ENCODE measurements around the gene FBXL16.

FBXL16 gene

DNA sequence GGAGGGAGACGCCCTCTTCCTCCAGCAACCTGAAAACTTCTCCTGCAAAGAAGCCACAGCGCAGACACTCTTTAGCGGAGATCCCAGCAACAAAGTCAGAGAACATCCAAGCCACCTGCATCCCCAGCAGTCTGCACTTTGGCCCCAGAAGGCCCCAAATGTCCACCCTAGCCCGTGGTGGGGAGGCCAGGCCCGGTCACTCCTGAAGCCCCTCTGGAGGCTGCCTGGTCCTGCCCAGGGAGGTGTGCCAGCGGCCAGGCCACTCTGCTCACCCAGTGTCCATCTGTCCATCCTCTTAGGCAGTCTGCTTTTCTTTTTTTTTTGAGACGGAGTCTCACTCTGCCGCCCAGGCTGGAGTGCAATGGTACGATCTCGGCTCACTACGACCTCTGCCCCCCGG lies 26.7 kb upstream of the FBXL16 start:
- no peak for DNase-seq (ENCODE audit: extremely low spot score)
- no peak for TF ChIP-seq CTCF (IDR thresholded peaks at IDR 0.05; ENCODE audit: control extremely low read depth, extremely low read depth, low read depth, missing control alignments)
- ChIA-PET POLR2A (no interaction called here), CTCF (interaction anchor here (0.8 to 1.0 kb wide), 2 partner anchors 8 to 10 kb away, joined by 3 read pairs; partner anchors contain the start of gene CIAO3)

GRCh38 chr16:730666-731509 lies 25.3 kb upstream of the FBXL16 start:
- DNase-seq (ENCODE audit: extremely low spot score) = no peak
- no peak for TF ChIP-seq CTCF (IDR thresholded peaks at IDR 0.05; ENCODE audit: control extremely low read depth, extremely low read depth, low read depth, missing control alignments)
- POLR2A ChIA-PET = no interaction called here
- CTCF ChIA-PET = interaction anchor here (0.8 to 2.1 kb wide), 7 partner anchors 8 to 54 kb away, joined by 3 to 11 read pairs (median 4); partner anchors contain the start of genes ANTKMT, CIAO3 and METRN

DNA sequence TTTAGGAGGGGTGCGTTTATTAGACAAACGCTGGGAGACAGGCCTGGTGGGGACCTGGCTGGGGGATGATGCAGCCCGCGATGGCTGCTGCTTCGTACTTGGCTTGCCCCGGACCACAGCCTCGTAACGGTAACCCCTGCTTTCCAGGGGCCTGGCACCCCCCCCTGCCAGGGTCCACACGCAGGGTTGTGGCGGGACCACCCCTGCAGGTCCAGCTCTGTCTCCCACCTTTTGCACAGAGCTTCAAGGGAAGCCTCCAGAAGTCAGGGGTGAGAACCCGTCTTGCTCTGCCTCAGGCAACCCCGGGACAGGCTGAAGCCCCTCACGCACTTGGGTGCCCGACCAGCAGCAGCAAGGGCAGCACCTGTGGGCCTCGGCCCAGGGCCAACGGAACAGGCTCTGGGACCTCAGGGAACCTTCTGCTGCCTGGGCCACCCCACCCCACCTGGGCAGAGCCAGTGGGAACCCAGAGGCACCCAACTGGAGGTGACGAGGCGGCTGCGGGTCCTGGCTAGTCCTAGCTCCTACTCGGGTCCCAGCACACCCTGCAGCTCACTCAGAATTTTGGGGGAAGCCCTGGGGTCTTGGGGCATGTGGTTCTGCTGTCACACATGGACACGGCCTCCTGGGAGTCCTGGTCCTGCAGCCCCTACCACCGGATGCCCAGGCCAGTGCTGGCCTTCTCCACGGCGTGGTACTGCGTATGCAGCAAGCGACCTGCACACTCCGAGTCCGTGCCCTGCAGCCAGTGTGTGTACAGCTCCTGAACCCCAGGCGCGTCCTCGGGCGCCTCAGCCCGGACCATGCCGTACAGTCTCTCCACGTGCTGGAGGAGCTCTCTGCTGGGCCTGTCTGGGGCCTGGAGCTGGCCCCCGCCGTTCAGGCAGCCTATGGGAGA lies 24.4 kb upstream of the FBXL16 start:
- ChIA-PET CTCF (interaction anchor here (1.3 to 2.1 kb wide), 4 partner anchors 9 to 55 kb away, joined by 4 to 11 read pairs (median 6); partner anchors contain the start of genes ANTKMT and CIAO3), POLR2A (no interaction called here)

GRCh38 chr16:728890-729744 lies 23.5 kb upstream of the FBXL16 start:
- CTCF ChIA-PET = interaction anchor here (1.3 to 2.1 kb wide), 3 partner anchors 8 to 56 kb away, joined by 4 to 11 read pairs (median 6); partner anchors contain the start of gene ANTKMT
- POLR2A ChIA-PET = no interaction called here
- TF ChIP-seq CTCF (IDR thresholded peaks at IDR 0.05; ENCODE audit: control extremely low read depth, extremely low read depth, low read depth, missing control alignments) = no peak
- DNase-seq (ENCODE audit: extremely low spot score) = no peak

More for the DNA sequence above, 24.4 kb upstream of the FBXL16 start:
- no peak for TF ChIP-seq CTCF (IDR thresholded peaks at IDR 0.05; ENCODE audit: control extremely low read depth, extremely low read depth, low read depth, missing control alignments)
- DNase-seq (ENCODE audit: extremely low spot score) = no peak

GRCh38 chr16:728131-728889 lies 22.7 kb upstream of the FBXL16 start:
- TF ChIP-seq CTCF (IDR thresholded peaks at IDR 0.05; ENCODE audit: control extremely low read depth, extremely low read depth, low read depth, missing control alignments) = no peak
- peak; percentile 83 for DNase-seq (ENCODE audit: extremely low spot score)
- POLR2A ChIA-PET = interaction anchor here (0.9 kb wide), 1 partner anchor 48 kb away, joined by 7 read pairs; the partner anchor contains the start of gene STUB1
- CTCF ChIA-PET = interaction anchor here (1.2 to 1.5 kb wide), 2 partner anchors 12 to 57 kb away, joined by 3 to 5 read pairs; partner anchors contain the start of gene CIAO3
